HG02884 (cell line): ENCODE results near the gene RAI1.

Experiments
- ATAC-seq: cut with Tn5 transposase; IDR thresholded peaks from one replicate; pipeline ENCODE4 v1.9.1; 2021; ENCODE audit warnings: mild to moderate bottlenecking, moderate library complexity; ENCODE audit not compliant: unreplicated experiment

RAI1 gene

DNA sequence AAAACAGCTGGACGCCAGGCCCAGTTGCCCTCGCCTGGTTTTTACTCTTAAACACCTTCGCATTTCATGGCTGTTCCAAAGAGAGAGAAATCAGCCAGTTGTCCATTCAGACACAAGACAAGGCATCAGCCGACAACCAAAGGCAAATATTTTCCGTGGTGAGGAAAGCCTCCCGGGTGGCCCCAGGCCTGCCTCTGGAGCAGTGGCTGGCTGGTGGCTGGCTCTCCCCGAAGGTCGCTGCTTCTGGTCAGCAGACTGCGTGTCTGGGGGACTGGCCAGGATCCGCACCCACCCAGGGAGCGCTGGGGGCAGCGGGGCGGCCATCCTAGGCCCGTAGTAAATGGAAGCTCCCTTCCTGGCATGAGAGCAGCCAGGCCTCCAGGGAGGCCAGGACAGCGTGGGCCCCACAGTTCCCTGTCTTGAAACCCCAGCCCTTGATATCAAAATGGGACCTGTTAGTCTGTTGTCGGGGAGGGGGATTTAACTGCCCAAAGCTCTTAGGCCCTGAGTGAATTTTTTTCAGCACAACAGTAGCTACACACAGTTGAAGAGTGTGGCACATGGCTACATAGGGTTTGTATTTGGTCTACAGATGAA, 97.9 kb downstream of the RAI1 start:
- no peak for ATAC-seq

DNA sequence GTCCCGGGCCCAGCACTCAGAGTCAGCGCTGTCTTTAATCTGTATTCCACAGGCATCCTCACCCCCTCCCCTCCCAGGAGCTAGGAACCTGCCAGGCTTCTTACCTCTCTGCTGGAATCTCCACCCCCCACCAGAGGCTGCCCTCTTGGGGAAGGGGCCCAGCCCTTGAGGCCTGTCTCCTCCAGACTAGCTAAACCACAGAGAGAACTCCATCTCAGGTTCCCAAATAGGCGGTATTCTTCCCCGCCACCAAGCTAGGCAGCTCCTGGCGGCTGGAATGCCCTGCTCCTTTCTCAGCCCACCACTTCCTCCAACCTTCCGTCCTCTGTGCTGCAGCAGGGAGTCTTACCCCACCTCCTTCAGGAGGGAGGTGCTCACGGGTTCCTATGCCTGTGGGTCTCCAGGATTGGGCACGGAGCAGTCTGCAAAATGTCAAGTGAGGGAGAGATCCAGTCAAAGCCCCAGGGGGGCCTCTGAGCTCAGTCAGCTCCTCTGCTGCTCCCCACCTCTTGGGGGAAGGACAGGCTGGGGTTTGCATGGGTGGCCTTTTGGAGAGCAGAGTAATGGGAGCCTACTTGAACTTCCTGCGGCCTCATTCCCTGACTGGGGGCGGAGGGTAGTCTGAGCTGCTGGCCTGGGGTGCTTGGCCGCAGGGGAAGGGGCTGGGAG, 99.8 kb downstream of the RAI1 start:
- ATAC-seq, result no peak

DNA sequence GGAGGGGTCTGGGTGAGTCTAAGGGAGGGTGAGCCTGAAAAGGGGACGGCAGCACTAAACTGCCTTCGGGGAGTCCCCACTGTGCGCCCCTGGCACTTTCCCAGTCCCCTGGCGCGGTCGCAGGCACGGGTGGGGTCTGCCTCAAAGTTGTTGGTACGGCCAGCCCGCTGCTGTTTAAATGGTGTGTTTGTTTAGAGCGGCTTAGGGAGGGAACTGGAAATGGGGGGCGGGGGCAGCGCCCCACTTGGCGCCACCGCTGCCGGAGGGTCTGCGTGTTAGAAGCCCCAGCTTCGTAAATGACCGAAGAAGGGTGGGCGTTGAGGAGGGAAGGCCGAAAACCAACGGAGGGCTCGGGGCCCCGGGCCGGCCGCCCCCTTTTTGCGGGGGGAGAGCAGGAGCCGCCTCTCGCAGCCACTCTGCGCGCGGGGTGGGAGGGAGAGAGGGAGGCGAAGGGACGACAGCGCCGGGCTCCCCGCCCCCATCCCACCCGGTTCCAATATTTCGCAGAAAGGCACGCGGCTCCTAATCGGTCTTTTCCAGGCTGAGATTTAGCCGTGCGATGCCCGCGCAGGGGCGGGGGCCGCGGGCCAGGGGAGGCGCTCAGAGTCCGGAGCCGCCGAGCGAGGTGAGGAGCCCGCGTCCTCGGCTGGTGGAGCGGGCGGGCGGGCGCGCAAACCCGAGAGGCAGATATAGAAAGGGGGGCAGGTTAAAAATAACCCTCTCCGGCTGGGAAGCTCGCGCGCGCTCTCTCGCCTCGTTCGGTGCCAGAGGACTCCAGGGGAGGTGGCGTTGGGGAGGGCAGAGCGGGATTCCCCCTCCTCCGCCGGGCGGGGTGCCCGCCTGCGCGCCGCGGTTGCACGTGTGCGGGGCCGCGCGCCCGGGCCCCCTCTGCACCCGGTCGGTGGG, 100.6 kb downstream of the RAI1 start:
- ATAC-seq, result no peak

DNA sequence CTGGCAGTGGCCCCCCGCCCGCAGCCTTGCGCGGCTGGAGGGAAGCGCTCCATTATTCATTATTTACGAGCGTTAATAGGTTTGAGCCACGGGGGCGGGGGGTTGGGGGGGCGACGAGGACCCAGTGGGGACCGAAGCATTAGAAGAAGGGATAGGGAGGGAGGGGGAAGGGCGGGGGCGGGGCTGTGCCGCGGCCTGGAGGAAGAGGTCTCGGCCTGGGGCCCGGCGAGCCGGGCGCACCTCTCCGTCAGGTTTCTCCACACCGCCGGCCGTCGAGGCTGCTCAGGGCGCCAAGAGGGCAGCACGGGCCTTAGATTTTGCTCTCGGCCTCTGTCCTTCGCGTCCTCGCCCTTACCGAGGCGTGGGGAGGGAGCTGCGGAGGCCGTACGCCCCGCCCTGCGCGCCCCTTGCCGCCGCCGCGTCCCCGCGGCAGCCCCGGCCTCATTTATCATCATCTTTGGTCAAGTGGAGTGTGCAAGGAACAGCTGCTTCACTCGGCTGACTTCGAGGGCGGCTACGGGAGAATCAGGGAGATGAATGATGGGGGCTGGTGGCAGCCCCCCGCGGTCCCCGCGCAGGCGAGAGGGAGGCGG, 101.4 kb downstream of the RAI1 start:
- no peak for ATAC-seq

DNA sequence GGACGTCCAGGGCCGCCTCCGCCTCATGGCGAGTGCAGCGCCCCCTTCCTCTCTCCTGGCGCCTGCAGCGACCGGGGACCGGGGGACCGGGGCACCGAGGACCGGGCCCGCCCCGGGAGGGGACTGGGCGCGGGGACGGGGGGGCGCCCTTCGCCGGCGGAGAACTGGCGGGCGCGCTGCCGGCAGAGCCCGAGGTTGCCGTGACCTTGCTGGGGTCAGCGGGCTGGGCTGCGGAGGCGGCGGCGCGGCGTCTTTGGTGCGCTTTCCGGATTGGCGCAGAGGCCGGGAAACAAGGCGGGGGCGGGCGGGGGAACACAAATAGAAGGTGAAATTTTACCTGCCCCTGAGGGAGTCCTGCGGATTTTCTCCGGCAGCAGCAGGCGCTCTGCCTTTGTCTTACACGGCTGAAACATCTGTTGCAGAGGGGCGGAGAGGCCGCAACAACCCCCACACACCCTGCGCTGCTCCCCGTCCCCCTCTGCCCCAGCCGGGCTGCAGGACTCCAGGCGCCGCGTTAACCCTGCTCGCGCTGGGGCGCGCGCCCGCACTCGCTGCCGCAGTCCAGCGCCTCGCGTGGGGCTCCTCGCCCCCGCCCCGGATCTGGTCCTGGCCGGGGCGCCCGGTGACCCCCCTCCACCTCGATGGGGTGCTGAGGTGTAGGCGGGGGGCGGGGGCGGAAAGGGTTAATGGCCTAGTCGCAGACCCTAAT, 102.0 kb downstream of the RAI1 start:
- no peak for ATAC-seq

DNA sequence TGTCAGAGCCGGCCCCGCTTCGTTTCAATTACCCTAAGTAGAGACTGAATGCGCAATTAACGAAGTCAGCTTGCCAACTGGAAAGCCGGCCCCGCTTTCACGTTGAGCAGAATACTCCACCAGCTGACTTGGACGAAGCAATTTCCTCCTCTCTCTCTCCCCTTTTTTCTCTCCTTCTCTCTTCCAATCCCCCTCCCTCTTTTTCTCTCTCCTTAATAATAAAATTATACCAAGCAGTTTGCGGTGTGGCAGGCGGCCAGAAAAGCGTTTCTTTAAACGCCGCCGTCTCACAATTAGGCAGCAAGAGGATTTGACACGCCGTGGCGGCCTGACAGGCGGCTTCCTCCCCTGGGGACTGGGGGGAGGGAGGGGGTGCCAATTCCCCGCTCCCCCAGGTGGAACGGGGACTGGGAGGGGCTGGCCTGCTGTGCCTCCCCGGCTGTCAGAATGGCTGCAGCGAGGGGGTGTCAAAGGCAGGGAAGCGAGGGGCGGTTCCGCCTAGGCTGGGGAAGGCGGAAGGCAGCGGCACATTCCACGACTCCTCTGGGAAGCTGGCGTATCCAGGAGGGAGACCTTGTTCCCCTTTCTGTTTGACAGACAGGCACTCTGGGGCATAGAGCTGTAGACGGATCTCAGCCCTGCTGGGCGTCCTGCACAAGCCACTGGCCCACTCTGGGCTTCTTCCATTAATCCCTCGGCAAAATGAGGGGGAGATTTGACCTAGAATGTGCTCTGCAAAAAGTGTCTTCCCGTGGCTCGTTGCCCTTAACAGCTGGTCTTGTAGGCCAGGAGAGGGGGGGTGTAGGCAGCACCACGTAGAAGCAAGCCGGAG, 102.8 kb downstream of the RAI1 start:
- ATAC-seq, result no peak

DNA sequence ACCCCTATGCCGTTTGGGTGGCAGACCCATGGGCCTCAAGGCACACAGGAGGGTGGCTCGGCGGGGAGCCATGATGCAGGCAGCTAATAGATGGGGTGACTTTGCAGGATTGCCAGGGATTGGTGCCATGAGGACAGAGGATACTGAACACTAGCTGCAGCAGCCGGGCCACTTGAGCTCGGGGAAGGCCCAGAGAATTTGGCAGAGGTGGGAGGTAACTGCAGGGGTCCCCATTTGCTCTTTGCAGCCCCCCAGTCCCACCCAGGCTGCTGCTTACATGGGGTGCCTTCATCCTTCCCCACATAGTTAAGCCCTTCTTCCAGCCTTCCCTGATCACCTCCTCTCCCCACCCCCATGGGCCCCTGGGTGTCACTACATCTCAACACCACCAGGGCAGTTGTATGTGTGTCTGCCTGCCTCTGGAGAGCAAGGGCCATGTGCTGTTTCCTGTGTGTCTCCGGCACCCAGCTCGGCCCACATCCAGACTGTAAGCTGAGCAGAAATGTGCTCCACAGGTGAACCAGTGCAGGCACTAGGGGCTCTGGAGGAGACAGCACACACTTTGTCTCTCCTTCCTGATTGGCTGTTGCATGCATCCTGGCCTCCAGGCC, 103.5 kb downstream of the RAI1 start:
- no peak for ATAC-seq

DNA sequence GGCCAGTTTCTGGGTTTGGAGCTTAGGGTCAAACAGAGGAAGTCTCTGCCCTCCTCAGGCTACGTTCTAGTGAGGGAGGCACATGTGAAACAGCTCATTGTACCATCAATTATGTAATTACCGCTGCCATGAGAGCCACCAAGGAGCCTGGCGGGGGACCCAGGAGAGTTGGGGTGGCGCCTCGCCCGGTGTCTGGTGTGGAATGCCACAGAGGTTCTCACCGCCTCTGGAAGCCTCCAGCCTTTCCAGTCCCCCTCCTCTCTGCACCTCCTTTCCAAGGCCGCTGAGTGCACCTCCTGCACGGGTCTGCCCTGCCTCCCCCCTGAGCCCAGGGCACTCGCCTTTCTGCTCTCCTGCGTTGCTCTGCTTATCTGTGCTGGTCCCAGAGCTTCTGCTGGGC, 104.1 kb downstream of the RAI1 start:
- no peak for ATAC-seq

DNA sequence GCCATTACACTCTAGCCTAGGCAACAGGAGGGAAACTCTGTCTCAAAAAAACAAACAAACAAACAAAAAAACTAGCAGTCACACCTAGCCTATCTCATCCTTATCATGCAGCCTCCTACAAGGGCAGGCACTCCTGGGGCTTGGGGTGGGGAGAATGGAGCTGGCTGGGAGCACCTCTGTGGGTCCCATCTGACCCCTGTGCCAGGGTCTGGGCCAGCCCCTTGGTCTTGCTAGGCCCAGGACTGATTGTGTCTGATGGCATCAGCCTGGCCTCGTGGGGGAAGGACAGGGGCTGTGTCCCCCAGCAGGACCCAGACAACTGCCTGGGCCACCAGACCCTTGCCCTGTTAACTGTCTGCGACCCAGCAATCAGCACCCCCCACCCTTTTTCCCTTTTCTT, 105.7 kb downstream of the RAI1 start:
- no peak for ATAC-seq

DNA sequence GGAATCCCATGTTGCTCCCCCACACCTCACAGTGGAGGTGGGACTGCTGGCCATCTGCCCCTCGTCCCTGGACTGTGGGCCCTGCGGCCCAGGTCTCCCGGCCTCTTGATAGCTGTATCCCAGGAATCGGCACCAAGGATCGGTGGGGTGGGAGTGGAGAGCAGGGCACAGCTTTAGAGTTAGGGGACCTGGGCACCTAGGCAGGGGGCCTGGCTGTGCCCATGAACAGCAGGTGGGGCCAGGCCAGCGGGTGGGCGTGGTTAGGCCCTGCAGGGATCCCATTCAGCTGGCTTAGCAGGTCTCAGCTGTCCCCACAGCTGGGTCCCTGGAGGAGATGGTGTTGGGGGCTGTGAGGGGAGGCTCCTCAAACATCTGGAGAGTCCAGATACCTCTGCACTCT, 106.3 kb downstream of the RAI1 start:
- ATAC-seq, result no peak

DNA sequence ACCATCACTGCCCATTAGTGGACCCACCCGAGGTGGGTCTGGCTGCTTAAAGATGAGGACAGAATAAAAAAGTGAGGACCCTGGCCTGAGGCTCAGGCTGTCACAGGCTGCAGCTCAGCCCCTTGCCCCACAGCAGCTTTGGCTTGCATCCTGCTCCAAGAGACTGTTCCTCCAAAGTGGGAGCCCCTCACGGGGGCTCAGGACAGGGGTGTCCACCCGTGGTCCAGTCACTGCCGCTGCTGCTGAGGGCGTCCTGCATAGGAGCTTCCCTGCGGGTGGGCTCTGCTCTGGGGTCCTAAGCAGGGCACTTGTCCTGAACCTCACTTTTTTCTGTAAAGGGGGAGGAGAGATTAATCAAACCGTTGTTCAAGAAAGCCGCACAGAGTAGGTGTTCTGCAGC, 107.7 kb downstream of the RAI1 start:
- no peak for ATAC-seq

DNA sequence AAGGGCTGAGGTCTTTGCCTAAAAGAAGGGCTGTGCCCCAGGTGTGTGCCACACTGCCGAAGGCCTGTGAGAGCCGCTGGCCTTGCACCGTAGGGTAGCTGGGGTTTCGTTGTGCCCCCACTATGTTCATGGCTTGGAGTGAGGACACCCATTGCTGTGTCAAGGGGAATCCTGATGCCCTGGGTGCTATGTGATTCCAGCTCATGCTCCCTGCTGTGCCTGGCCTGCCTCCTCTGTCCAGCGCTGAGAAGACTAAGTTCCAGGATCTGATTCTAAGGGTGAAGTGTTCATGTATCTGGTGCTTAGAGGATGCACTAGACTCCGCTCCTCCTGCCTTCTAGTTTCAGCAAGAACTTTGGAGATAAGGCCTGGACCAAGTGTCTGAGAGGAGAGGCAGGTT, 108.2 kb downstream of the RAI1 start:
- ATAC-seq, result no peak

DNA sequence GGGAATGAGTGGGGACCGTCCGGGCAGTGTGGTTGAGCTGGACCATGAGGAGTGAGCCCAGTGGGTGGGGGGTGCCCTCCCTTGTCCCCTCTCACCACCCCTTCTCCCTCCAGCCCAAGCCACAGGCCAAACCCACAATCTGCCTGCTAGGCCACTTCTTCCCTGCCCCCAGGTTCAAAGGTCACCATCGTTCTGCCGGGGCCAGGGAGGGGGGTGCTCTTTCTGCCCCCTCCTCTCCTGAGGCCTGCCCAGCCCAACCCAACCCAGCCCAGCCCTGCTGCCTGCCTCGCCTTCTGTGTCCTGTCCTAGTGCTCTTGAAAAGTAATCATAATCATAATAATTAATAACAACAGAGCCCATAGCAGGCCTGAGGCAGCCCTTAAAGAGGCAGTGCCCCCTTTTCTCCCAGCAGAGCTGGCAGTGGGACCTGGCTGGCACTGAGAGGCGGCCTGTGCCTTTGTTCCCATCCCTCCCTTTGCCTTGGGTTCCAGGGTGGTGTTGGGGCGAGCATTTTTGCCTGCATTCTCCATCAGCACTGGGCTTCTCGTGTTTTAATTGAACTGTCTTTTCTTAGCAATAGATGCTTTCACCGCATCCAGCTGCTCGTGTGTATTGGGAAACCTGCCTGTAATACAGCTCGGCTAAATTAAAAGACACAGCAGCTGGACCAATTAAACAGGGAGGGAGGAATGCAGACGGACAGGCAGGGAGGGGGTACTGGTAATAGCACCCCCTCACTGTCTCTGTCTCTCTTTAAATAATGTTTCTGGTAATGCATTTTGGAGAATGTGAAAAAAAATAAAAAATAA, 108.8 kb downstream of the RAI1 start:
- ATAC-seq, result no peak

DNA sequence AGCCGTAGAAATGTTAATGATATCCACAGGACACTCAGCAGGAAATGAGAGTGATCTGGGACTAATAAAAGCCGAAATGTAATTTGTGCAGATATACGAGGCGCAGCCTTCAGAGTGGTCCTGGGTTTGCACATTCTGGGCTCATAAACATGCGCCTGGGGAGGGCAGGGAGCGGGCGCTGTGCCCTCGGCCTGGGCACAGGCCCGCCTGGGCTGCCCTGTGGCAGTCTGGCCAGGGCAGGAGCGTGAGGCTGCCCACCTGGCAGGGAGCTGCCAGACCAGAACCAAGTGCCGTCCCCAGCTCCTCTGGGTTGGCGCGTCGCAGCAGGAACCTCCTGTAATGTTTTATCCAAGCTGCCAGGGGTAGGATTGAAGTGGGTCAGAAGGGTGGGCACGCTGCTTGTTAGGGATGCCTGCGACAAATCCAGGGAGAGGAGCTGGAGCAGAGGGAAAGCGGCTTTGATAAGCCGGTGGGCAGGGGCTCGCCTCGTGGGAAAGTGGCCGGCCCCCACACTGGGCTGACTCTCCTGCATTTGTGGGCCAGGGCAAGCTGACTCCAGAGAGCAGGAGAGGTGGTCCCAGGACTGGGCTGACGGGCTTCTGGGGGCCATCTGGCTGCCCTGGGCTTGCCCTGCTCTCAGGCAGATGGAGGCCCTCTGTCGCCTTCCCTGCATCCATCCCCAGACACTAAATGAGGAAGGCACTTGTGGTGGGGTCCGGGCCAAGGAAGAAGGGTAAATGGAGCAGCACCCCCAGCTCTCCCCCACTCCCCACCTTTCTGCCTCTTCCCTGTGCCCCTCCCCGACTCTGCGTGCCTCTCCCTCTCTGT, 109.6 kb downstream of the RAI1 start:
- ATAC-seq, result no peak

DNA sequence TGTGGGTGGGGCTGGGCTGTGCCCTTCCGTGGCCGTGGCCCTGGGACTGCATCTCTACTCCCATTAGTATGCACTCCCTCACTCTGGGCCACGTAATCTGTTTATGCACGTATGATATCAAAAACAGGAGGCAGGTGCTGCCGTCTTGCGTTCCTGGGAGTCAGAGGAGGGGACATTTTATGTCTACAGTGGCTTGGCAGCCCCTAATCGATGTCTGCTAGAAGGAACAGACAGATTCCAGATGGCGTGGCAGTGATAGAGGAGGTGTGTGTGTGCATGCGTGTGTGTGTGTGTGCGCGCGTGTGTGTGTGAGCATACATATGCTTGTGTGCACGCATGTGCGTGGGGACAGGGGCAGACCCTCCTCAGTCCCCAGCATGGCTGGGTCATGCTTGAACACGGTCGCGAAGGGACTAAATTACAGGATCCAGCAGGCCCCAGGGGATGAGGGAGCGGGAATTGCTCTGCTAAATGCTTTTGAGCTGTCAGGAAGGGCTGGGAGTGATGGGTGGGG, 110.8 kb downstream of the RAI1 start:
- no peak for ATAC-seq

DNA sequence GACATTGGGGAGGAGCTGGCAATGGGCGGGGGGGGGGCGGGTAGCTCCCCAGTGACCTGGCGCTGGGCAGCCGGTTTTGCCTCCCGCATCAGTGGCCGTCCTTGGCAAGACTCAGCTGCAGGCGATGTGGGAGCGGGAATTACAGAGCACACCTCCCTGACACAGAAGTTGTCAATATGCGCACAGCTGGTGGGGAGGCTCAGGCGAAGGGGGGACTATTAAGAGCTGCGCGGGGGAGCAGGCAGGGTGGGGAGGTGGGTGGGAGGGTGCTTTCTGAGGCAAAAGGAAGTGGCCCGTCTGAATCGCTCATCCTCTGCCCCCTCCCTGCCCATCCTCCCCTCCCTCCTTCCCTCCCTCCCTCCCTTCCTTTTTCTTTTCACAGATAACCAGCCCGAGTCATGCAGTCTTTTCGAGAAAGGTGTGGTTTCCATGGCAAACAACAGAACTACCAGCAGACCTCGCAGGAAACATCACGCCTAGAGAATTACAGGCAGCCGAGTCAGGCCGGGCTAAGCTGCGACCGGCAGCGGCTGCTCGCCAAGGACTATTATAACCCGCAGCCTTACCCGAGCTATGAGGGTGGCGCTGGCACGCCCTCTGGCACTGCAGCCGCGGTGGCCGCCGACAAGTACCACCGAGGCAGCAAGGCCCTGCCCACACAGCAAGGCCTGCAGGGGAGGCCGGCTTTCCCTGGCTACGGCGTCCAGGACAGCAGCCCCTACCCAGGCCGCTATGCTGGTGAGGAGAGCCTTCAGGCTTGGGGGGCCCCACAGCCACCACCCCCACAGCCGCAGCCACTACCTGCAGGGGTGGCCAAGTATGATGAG, 111.5 kb downstream of the RAI1 start:
- no peak for ATAC-seq
